ENCODE results near the gene MST1R. TPM values are rescaled to one million over a fixed set of nuclear protein-coding genes. Genes with fewer than 3 reads are reported as not detected.
A peak's percentile ranks its signal among the peaks of the same experiment; 100 is the strongest.

The MST1R gene
- polyA plus RNA-seq, 1 donor from 2014 or later, result 4.2 TPM

GRCh38 chr3:49911124-49911420, 7.4 kb upstream of the MST1R start:
- Histone ChIP-seq H3K4me3 (ENCODE audit: low read length) (no peak overlapping the region), H3K27me3 (ENCODE audit: insufficient read depth, low read depth, low read length) (no peaks in the 10 kb centered on the region), H3K9me2 (ENCODE audit: insufficient read depth, low read length) (no peaks in the 10 kb centered on the region), H3K27ac (ENCODE audit: low read length) (no peak overlapping the region), H2AFZ (ENCODE audit: low read depth, low read length) (no peak overlapping the region), H3K9ac (ENCODE audit: low read length) (no peak overlapping the region), H3F3A (ENCODE audit: insufficient read depth, low read length, poor library complexity, severe bottlenecking) (no peaks in the 10 kb centered on the region), H3K4me2 (ENCODE audit: low read length) (no peak overlapping the region), H3K36me3 (ENCODE audit: insufficient read depth, low read length) (no peaks in the 10 kb centered on the region), H4K20me1 (ENCODE audit: insufficient read depth) (no peaks in the 10 kb centered on the region), H3K9me3 (ENCODE audit: low read length) (no peaks in the 10 kb centered on the region), H3K79me2 (replicated peaks; ENCODE audit: insufficient read depth, low read length) (no peaks in the 10 kb centered on the region)
- TF ChIP-seq RAD21 (conservative IDR thresholded peaks at IDR 0.05) (no peak), EP300 (conservative IDR thresholded peaks at IDR 0.05; ENCODE audit: poor library complexity, severe bottlenecking) (no peak), CTCF (IDR thresholded peaks at IDR 0.05; ENCODE audit: poor library complexity, severe bottlenecking) (no peak), MXI1 (conservative IDR thresholded peaks at IDR 0.05; ENCODE audit: poor library complexity, severe bottlenecking) (no peak), SMC3 (conservative IDR thresholded peaks at IDR 0.05; ENCODE audit: poor library complexity) (no peak), POLR2AphosphoS5 (IDR thresholded peaks at IDR 0.05) (no peak), REST (IDR thresholded peaks at IDR 0.05; ENCODE audit: borderline replicate concordance) (no peak), EZH2 (IDR thresholded peaks at IDR 0.05; ENCODE audit: borderline replicate concordance, insufficient read depth, low read length, poor library complexity, severe bottlenecking) (no peak), TAF1 (IDR thresholded peaks at IDR 0.05; ENCODE audit: low read depth) (no peak)

- no peaks in the 10 kb centered on the region for H3K36me3 ChIP-seq (ENCODE audit: insufficient read depth, low read length)
- no peaks in the 10 kb centered on the region for H3K27me3 ChIP-seq (ENCODE audit: insufficient read depth, low read depth, low read length)
- no peaks in the 10 kb centered on the region for H3K79me2 ChIP-seq (replicated peaks; ENCODE audit: insufficient read depth, low read length)
- H3K4me3 ChIP-seq (ENCODE audit: low read length), result peak overlapping the region; percentile 31
- H3K9me2 ChIP-seq (ENCODE audit: insufficient read depth, low read length), result no peaks in the 10 kb centered on the region
- TF ChIP-seq RAD21 (conservative IDR thresholded peaks at IDR 0.05), result peak; percentile 37
- TF ChIP-seq EP300 (conservative IDR thresholded peaks at IDR 0.05; ENCODE audit: poor library complexity, severe bottlenecking), result no peak
- TF ChIP-seq SMC3 (conservative IDR thresholded peaks at IDR 0.05; ENCODE audit: poor library complexity), result peak; percentile 26
- no peak for TF ChIP-seq MXI1 (conservative IDR thresholded peaks at IDR 0.05; ENCODE audit: poor library complexity, severe bottlenecking)
- no peak for TF ChIP-seq EZH2 (IDR thresholded peaks at IDR 0.05; ENCODE audit: borderline replicate concordance, insufficient read depth, low read length, poor library complexity, severe bottlenecking)
- no peak for TF ChIP-seq REST (IDR thresholded peaks at IDR 0.05; ENCODE audit: borderline replicate concordance)
- no peak for TF ChIP-seq POLR2AphosphoS5 (IDR thresholded peaks at IDR 0.05)
- TF ChIP-seq TAF1 (IDR thresholded peaks at IDR 0.05; ENCODE audit: low read depth), result no peak
- TF ChIP-seq CTCF (IDR thresholded peaks at IDR 0.05; ENCODE audit: poor library complexity, severe bottlenecking), result peak; percentile 60
- H2AFZ ChIP-seq (ENCODE audit: low read depth, low read length), result no peak overlapping the region
- H3K9me3 ChIP-seq (ENCODE audit: low read length), result no peaks in the 10 kb centered on the region
- no peak overlapping the region for H3K27ac ChIP-seq (ENCODE audit: low read length)
- no peaks in the 10 kb centered on the region for H4K20me1 ChIP-seq (ENCODE audit: insufficient read depth)
- H3K9ac ChIP-seq (ENCODE audit: low read length), result no peak overlapping the region
- H3K4me2 ChIP-seq (ENCODE audit: low read length), result no peak overlapping the region
- H3F3A ChIP-seq (ENCODE audit: insufficient read depth, low read length, poor library complexity, severe bottlenecking), result no peaks in the 10 kb centered on the region
Observed at GRCh38 chr3:49910409-49911123, 6.9 kb upstream of the MST1R start.
